Measurements from ENCODE around the gene PROSER2.

Gene PROSER2, protein sequence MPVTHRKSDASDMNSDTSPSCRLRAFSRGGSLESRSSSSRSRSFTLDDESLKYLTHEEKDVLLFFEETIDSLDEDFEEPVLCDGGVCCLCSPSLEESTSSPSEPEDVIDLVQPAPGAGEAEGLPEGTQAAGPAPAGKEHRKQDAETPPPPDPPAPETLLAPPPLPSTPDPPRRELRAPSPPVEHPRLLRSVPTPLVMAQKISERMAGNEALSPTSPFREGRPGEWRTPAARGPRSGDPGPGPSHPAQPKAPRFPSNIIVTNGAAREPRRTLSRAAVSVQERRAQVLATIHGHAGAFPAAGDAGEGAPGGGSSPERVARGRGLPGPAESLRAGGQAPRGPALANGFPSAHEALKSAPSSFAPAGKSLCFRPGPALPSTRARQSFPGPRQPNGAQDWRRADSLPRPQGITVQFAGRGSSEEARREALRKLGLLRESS

DNA sequence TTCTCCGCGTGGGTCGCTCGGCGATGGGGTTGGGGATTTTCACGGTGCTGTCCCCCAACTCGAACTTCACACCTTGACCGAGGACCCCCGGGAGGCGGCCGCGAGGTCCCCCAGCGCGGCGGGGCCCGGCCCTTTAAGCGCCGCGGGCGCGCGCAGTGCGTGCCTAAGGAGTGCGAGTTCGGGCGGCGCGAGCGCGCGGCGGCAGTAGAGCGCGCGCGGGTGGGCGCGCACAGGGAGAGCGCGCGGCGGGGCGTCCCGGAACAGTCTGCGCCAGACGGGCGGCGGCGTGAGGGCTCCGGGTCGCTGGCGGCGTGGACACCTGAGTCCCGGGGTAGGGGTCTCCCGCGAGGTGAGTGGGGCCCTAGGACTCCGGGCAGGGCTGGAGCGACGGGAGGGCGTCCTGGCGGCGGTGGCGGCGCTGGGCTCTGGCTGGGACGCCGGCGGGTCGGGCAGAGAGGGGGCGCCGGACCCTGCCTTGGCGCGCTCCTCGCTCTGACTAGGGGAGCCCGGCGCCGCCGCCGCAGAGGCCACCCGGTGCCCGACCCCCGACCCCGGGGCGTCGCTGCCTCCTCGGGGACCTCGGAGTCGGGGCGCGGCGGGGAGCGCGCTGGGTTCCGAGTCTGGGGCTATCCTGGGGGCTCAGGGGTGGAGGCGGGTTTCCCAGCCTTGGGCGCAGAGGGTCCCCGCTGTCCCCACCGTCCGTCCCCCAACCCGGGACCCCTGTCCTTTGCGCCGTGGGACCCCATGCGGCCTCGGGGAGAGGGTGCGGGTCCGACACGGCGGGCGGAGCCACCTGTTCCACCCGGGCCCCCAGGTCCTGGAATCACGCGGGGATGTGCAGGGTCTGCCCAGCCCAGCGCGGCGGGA, at the start of gene PROSER2:
TSS of gene PROSER2 (plus strand) at position 235 of the 867 bp plus-strand sequence. CDS start 28,722 bp downstream, outside the sequence.
- DNase-seq = no peak

DNA sequence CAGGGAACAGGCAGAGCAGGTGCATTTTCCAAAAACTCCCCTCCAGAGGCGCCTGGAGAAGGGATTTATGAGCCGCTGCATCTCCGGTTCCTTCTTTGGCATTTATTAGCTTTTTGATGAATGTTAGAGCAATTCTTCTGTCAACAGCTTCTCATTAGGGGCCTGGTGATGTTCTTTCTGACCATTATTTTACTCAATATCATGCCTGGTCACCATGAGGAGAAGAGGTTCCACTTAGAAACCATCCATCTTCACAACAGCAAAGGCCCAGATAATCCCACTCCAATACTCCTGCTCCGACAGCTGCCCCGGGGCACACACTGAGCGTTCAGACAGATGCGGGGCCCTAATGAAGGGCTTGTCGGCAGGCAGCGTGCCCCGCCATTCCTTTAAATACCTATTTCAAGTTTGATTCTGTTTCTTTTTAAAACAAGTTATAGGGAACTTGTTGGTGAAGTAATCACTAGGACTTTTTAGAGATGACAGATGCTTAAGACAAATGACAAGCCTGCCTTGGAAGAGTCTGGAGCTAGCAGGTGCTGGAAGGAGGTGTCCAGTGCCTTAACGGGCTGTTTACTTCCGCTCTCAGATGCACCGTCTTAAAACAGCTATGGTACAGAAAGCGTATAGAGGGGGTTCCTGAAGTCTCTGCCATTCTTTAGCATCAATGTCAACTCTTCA, 49.3 kb upstream of the PROSER2 start:
- DNase-seq = no peak

DNA sequence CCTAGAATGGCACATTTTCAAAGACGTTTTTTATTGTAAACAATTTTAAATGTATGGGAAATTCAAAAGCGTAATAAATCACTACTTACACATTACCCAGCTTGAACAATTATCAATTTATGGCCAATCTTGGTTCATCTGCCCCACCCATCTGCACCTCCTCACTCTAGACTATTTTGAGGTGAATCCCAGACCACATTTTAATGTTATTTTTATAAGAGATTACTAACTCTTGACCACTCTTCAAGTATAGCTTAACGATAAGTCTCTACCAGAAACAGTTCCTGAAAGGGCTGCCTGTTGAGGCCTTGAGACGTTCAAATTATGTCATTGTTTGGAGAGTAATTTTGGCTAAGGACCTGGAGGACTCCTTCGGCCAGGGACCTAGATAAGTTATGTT, 47.7 kb upstream of the PROSER2 start:
- no peak for DNase-seq

DNA sequence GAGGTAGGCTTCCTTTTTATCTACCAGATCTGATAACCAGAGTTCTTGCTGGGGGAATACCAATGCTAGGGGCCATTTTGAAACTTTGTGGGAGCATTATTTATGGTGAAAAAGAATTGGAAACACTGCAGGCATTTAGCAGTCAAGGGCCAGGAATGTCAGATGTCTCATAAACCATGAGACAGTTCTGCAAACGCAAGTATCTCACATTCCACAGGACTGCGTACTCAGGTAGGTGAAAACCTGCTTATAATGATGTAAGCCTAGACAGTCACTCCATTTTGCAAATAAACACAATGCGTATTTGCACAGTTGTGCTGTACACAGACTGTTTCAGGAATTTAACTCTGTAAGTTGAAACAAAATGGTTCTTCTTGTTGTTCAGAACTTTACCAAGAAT, 47.1 kb upstream of the PROSER2 start:
- no peak for DNase-seq

- DNase-seq = no peak
Observed at GRCh38 chr10:11781114-11781513, 42.0 kb upstream of the PROSER2 start.

- no peak for DNase-seq
Observed at GRCh38 chr10:11782793-11783557, 40.2 kb upstream of the PROSER2 start.

DNA sequence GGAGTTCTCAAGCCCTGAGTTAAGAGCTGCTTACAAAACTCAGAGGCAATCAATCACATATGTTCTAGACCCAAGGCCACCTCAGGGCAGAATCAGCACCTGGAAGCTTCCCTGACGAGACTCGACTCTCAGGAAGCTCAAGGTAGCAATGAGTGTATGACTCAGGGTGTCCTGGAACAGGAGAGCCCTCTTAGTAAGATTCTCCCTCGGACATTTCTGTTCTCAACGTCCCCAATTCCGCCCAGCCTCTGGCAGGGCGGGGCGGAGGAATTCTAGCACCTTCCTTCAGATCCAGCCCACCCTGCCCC, 39.6 kb upstream of the PROSER2 start:
- no peak for DNase-seq

DNA sequence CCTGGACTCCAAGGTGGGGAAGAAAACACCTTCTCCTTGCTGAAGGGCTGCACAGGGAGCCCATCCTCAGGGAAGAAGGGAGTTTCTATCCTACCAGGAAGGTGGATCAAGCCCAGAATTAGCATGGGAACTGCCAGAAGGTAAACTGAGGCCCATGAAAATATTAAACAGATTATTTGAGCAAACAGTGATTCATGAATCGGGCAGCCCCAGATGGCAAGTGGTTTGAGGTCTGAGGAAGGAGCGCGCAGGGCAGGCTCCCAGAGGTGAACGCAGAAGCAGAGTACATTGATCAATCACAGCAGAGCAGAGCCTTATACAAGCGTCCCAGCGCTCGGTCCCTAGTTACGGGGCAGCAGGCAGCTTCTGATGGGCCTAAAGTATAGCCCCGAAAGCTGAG, 35.8 kb upstream of the PROSER2 start:
- DNase-seq = no peak

- DNase-seq = no peak
Observed at GRCh38 chr10:11787846-11788245, 35.3 kb upstream of the PROSER2 start.

DNA sequence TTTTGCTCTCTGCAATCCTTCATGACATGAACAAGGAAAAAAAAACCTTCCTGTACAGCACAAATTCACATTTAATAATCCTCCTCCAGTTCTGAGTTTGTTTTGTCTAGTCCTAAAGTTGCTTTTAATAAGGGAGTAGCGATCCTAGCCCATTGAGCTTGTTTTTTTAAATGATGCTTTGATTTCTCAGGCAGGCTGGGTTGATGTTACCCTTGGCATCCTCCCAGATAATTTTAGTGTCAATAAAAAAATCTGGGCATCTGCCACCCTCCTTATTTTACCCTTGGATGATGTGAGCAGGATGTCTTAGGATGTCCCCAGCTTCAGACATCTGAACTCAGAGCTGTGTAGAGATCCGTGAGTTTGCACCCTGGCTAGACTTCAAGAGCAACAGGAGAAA, 33.9 kb upstream of the PROSER2 start:
- DNase-seq = no peak

DNA sequence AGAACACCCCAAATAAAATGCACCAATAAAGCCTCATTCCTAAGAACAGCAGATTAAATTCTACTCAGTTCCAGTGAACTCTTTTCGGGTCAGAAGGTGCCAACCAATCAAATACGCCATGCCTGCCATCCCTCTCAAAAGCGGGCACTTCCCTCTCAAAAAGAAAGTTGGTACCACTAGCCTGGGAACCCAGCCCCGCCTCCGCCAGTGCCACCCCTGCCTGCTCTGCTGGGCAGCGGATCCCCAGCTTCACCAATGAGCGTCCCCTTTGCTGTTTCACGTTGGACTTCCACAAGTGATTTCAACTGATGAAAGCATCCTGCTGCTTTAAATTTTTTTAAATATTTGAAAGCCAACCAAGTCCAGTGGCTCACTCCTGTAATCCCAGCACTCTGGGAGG, 33.2 kb upstream of the PROSER2 start:
- no peak for DNase-seq

DNA sequence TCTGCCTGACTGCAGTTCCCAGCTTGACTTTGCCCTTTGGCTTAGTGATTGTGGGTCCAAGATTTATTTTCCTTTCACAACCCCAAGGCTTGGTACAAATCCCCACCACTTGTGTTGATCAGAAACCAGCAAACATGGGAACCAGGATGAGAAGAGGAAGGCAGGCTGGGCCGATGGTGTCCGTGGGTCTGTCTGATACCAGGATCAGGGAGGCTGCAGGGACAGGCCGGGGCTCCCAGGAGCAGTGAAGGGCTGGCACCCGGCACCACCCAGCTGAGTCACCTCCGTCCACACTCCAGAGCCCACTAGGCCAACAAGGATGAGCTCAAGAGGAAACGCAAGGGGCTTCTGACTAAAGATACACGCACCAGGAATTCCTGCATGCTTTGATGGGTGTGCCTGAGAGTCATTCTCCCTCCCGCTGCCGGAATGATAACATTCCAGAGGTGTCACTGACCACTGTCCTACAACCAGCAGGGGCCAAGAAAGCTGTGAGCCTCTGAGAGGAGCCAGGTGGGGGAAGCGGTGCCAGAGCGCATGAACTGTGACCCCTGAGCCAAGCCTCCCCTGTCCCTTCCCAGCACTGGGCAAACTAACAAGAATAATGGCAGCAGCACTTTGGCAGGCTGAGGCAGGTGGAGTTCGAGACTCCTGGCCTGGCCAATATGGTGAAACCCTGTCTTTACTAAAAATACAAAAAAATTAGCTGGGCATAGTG, 29.2 kb upstream of the PROSER2 start:
- DNase-seq = no peak

DNA sequence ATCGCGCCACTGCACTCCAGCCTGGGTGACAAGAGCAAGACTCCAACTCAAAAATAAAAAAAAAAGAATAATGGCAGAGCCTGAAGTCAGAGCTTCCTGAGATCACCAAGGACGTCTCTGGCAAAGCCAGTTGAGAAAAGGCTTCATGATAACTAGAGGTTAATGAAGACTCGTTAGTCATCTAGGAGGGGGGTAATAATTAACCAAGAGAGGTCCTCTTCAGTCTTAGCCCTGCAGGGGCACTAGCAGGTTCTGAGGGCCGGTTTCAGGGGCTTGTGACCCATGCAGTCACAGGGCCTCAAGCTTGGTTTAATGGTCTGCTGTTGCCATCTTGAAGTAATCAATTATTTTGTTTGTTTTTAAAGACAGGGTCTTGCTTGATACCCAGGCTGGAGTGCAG, 28.6 kb upstream of the PROSER2 start:
- DNase-seq = no peak

- no peak for DNase-seq
Observed at GRCh38 chr10:11795101-11795920, 27.8 kb upstream of the PROSER2 start.

GRCh38 chr10:11796474-11796873, 26.7 kb upstream of the PROSER2 start:
- no peak for DNase-seq

GRCh38 chr10:11797281-11797680, 25.9 kb upstream of the PROSER2 start:
- DNase-seq = no peak

GRCh38 chr10:11797847-11798633, 25.1 kb upstream of the PROSER2 start:
- DNase-seq = no peak

GRCh38 chr10:11798845-11799735, 24.1 kb upstream of the PROSER2 start:
- DNase-seq = no peak

GRCh38 chr10:11799736-11800080, 23.4 kb upstream of the PROSER2 start:
- no peak for DNase-seq

Measured in NCI-H1930 (cell line).